GM21825 (cell line): ENCODE data around the gene IKZF2.

ENCODE experiments used
- ATAC-seq: cut with Tn5 transposase; IDR thresholded peaks from one replicate; pipeline ENCODE4 v1.9.1; 2021; ENCODE audit warnings: mild to moderate bottlenecking, moderate library complexity; ENCODE audit not compliant: unreplicated experiment

The IKZF2 gene

GRCh38 chr2:213156717-213157116, 5.3 kb upstream of the IKZF2 start:
- no peak for ATAC-seq

DNA sequence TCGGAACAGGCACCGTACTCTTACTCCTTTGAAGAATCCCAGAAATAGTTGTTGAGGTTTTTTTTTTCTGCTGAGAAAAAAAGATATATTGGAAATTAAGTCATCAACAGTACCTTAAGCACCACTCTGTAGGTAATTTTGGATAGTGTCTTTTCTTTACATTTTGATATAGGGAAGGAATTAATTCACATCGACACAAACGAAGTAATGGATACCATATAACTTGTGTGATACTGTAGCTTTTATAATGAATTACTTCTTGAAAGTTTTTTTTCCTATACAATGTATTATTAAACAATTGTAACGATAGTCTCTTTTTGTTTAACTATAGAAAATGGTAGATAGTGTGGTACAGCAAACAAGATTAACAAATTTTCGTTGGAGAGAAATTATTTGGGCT, 1.5 kb upstream of the IKZF2 start:
- no peak for ATAC-seq

DNA sequence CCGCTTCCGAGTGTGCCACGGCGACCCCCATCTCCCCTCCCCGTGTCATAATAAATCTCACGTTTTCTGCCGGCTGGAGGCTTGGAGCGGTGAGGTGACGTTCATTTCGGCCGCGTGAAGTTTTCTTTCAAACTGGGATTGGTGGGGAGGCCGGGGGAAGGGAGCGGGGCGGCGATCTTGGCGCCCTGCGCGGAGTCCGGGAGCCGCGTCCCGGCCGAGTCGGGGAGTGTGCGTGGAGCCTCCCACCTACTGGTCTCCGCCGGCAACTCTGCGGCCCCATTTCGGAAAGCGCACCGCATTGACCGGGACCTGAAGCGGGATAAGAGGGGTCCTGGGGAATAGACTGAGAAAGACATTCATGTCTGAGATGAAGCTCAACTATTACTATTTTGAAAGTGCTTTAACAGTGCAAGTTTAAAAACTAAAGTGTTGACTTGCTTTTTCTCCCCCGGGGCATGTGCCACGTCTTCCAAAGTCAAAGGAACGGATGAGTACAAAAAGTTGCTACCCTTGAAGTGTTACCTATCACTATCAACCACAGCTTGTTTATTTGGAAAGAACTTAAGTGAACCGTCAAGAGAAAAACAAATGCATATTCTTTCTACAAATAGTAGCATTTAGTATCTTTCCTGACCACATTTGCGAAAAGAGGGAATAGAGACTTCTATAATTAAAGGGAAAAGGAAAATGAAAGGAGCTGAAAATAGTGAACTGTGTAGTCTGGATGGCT, 818 bp upstream of the IKZF2 start:
- peak; percentile 27 for ATAC-seq

GRCh38 chr2:213150315-213151097, 906 bp downstream of the IKZF2 start:
- no peak for ATAC-seq

- no peak for ATAC-seq
Observed at GRCh38 chr2:213149949-213150314, 1.5 kb downstream of the IKZF2 start.

DNA sequence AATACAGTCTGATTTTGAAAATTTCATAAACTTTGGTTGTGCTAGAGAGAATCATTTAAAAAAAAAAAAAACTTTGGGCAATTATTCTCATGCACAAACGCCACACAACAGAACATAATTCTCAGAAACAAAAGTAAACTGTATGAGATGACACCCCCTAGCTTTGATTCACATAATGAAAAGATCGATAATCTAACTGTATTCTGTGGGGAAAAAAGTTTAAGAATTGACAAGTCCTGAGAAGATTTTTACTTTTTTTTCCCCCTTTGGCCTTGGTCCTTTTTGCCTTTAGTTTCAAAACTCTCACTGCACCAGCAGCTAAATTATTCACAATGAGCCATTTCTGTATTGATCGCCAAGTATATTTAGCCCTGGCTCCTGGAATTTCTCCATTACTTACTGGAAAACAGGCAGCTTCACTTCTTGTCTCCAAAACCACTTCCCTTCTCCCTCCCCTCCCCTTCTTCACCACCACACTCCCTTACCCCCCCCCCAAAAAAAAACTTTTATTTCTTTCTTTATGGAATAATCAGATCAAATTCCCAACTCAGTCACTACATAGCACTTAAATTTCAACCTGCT, 2.0 kb downstream of the IKZF2 start:
- ATAC-seq: no peak

GRCh38 chr2:213148572-213149261, 2.7 kb downstream of the IKZF2 start:
- no peak for ATAC-seq

DNA sequence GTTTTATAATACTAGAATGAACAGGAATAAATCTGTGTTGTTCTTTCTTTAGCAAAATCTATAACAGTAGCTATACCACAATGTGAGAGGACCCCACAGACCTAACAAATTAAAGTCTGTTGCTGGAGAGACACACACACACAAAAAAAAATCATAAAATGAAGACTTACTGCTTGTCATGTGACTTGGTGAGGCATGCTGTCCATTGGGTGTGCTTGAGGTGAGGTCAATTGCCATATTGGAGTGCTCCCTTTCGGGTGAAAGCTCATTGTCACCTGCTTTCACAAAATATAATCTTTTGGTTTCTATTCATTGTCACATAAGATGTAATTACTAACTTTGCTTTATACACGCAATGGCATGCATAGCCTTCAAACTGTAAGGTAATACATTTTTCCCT, 3.9 kb downstream of the IKZF2 start:
- no peak for ATAC-seq

DNA sequence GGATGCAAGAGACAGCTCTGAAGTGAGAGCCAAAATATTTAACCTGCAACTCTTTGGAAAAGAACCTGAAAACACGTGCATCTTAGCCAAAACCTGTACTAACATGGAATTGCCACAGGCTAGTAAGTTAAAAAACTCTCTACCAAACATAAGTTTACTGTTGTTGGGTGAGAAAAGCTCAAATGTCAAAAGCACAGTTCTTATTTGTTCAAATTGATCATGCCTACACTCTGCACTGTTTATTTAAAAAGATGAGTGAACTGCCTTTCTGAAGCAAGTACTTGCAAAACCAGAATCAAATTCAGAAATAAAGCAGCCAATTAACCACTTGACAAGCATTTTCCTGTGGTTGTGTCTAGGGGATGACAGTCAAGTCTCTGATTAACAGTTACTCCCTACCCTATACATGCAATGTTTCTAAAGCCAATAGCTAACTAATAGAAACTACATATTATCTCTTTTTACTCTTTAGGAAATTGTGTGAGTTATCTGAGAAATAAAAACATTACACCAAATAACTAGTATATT, 5.6 kb downstream of the IKZF2 start:
- no peak for ATAC-seq

DNA sequence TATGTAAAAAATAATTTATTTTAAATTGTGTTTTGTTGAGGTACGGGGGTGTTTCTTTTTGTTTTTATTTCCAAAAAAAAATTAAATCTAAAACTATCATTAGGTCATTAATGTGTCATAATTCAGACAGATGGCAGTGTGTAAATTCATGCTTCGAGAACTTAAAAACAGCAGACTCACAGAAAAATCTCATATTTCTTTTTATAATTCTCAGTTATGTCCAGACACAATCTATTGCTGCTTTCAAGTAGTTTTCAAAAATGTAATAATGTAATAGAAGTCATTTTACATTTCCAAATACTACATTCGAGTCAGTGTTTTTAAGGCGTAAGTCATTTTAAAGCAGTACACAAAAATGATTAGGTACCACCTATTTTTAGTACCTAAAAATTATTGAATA, 14.3 kb downstream of the IKZF2 start:
- ATAC-seq: no peak

- no peak for ATAC-seq
Observed at GRCh38 chr2:213129311-213129710, 22.1 kb downstream of the IKZF2 start.

GRCh38 chr2:213125646-213126347, 25.6 kb downstream of the IKZF2 start:
- ATAC-seq: no peak

GRCh38 chr2:213122725-213123124, 28.7 kb downstream of the IKZF2 start:
- ATAC-seq: no peak

GRCh38 chr2:213121690-213122089, 29.7 kb downstream of the IKZF2 start:
- ATAC-seq: no peak

DNA sequence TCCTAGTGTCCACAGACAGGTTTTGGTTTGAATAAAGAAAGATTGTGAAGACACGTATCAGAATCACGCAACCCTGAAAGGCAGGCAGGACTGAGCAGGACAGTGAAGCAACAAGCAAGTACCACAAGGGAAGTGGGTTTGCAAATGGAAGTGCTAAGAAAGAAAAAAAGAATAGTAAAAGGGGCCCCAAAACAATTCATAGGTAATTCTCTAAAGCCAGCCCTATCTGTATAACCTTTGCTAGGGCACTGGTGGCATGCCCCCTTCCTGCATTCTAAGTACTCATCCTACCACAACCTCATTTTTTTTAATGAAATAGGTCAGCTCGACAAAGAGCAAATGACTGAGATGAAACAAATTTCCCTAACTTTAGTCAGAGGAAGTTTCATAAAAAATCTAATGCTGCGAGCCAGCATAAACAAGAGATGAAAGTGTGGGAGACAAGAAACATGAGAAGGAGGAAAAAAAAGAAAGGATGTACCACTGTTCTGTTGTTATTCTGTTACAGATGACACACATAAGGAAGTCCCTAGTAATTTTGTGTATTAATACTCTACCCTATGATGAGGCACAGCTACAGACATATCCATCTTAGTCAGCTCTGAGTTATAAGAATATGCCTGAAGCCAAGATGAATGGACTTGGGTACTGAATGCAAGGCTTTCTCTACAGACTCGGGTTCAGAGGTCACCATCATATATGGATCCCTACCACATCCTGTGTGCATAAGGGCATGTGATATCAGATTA, 32.2 kb downstream of the IKZF2 start:
- peak; percentile 72 for ATAC-seq

DNA sequence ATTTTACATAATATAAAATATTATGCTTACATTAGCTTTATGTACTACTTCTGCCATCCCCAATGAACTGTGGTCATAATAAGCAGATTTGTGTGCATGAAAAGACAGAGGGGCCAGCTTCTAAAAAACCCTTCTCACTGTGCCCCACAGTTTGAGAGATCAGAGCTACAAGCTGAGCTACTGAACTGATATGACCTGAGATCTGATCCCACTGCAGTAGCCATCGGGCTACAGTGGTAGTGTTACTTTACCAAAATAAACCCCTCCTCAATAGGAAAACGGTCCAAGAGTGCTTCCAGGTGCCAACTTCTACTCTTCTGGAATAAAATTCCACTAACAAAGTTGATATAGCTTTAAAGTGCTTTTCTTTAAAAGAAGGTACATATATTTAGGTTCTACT, 43.1 kb downstream of the IKZF2 start:
- ATAC-seq: no peak

GRCh38 chr2:213107728-213108127, 43.7 kb downstream of the IKZF2 start:
- ATAC-seq: no peak

DNA sequence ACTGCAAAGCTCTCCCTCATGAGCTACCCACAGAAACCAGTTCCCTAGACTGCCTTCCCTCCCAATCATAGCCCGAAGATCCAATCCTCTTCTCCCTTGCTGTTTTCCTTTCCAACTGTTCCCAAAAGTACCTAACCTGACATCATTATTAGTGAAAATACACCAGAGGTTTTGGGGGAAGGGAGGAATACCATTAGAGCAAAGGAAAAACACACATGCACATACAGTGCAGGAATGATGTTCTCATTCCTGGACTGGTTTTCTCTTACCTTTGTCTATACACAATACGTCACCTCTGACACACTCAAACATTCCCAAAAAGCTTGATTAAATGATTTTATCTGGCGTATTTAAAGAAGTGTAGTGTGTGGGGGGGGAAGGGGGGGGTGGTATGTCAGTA, 46.2 kb downstream of the IKZF2 start:
- no peak for ATAC-seq

- ATAC-seq: no peak
Observed at GRCh38 chr2:213104903-213105202, 46.6 kb downstream of the IKZF2 start.
